ENCODE results near the gene CACNG1. TPM values are rescaled to one million over a fixed set of nuclear protein-coding genes. Genes with fewer than 3 reads are reported as not detected.

CACNG1 gene
- polyA plus RNA-seq, 1 of the 3 experiments (the other 2 are of a cell fraction) = not detected

DNA sequence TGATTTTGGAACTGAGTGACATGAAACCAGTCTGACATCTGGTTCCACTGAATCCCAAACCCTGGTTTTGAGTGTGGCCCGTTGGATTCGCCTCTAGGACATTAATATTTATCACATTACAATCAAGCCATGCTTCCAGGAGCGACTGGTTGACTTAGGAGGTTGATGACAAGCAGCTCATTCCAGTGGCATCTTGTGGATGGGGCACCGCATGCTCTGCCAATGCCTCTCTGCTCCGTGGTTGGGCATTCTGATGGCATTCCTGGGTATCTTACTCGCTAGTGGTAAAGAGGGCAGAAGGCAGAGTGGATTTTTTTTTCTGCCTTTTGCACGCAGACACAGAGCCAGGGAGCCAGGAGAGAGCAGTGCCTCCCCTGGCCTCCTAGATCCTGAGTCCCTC, 48.4 kb upstream of the CACNG1 start:
- ChIA-PET CTCF (interaction anchor here (3.0 kb wide), 1 partner anchor 162 kb away, joined by 11 read pairs; no protein-coding TSS in a partner anchor), POLR2A (interaction anchor here (1.4 to 4.0 kb wide), 3 partner anchors 15 to 29 kb away, joined by 4 to 16 read pairs (median 7); no protein-coding TSS in a partner anchor)
- H3K4me2 ChIP-seq = peak overlapping the region; percentile 53
- no peak overlapping the region for H3K4me3 ChIP-seq (ENCODE audit: low read depth in 2 of 2, low read length in 1 of 2)
- no peaks in the 10 kb centered on the region for H3K36me3 ChIP-seq (replicated peaks in 1 of 2; ENCODE audit: control insufficient read depth in 1 of 2, insufficient read depth in 2 of 2, low read length in 1 of 2)
- H3K9me3 ChIP-seq = no peaks in the 10 kb centered on the region
- H3K9ac ChIP-seq = no peak overlapping the region
- no peak overlapping the region for H2AFZ ChIP-seq (ENCODE audit: low read depth)
- H4K20me1 ChIP-seq (ENCODE audit: insufficient read depth) = no peaks in the 10 kb centered on the region
- peak overlapping the region in 1 of 2 experiments; percentile 36; a peak in 1 of 4 replicates for H3K27ac ChIP-seq (ENCODE audit: low read depth in 2 of 2, low read length in 1 of 2)
- no peak for DNase-seq
- H3K27me3 ChIP-seq (ENCODE audit: insufficient read depth) = no peaks in the 10 kb centered on the region
- no peaks in the 10 kb centered on the region for H3K9me2 ChIP-seq
- peaks cover 0 to 35% of the 10 kb centered on the region in 2 experiments; a peak in 2 of 4 replicates for H3K4me1 ChIP-seq (ENCODE audit: control insufficient read depth in 1 of 2, insufficient read depth in 2 of 2, low read depth in 1 of 2, low read length in 1 of 2)
- H3K79me2 ChIP-seq (ENCODE audit: insufficient read depth) = no peaks in the 10 kb centered on the region
- H3F3A ChIP-seq (replicated peaks; ENCODE audit: insufficient read depth) = no peaks in the 10 kb centered on the region
- 52% methylated on average over 7 of the region's 7 CpGs for WGBS (ENCODE audit: low lambda C conversion rate)
- TF ChIP-seq, protein P1, sequence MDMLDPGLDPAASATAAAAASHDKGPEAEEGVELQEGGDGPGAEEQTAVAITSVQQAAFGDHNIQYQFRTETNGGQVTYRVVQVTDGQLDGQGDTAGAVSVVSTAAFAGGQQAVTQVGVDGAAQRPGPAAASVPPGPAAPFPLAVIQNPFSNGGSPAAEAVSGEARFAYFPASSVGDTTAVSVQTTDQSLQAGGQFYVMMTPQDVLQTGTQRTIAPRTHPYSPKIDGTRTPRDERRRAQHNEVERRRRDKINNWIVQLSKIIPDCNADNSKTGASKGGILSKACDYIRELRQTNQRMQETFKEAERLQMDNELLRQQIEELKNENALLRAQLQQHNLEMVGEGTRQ (IDR thresholded peaks at IDR 0.05; ENCODE audit: borderline replicate concordance, low read depth, low read length) = no peak
- TF ChIP-seq IRF3 (IDR thresholded peaks at IDR 0.05; ENCODE audit: low read depth, low read length) (no peak), YY1 (IDR thresholded peaks at IDR 0.05; ENCODE audit: low read depth) (no peak), NFIC (IDR thresholded peaks at IDR 0.05; ENCODE audit: borderline replicate concordance) (0 out of 2 replicates have a peak, but pooled peaks have one; percentile 20), FOSL2 (IDR thresholded peaks at IDR 0.05; ENCODE audit: borderline replicate concordance, low read depth) (peak; percentile 31; the same call in 1 of the 2 replicates), RFX5 (IDR thresholded peaks at IDR 0.05; ENCODE audit: low read length) (no peak), EP300 (IDR thresholded peaks at IDR 0.05; ENCODE audit: borderline replicate concordance in 1 of 2, low read depth in 1 of 2, low read length in 1 of 2) (peak in 1 of 2 experiments; percentile 10; a peak in 1 of 4 replicates), GATA2 (CRISPR knock-in tag; IDR thresholded peaks at IDR 0.05) (peak; percentile 36), MAX (IDR thresholded peaks at IDR 0.05; ENCODE audit: low read depth) (peak; percentile 56; the same call in 1 of the 2 replicates)
- TF ChIP-seq, protein P2, sequence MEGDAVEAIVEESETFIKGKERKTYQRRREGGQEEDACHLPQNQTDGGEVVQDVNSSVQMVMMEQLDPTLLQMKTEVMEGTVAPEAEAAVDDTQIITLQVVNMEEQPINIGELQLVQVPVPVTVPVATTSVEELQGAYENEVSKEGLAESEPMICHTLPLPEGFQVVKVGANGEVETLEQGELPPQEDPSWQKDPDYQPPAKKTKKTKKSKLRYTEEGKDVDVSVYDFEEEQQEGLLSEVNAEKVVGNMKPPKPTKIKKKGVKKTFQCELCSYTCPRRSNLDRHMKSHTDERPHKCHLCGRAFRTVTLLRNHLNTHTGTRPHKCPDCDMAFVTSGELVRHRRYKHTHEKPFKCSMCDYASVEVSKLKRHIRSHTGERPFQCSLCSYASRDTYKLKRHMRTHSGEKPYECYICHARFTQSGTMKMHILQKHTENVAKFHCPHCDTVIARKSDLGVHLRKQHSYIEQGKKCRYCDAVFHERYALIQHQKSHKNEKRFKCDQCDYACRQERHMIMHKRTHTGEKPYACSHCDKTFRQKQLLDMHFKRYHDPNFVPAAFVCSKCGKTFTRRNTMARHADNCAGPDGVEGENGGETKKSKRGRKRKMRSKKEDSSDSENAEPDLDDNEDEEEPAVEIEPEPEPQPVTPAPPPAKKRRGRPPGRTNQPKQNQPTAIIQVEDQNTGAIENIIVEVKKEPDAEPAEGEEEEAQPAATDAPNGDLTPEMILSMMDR (IDR thresholded peaks at IDR 0.05) = no peak
- TF ChIP-seq, protein P3, sequence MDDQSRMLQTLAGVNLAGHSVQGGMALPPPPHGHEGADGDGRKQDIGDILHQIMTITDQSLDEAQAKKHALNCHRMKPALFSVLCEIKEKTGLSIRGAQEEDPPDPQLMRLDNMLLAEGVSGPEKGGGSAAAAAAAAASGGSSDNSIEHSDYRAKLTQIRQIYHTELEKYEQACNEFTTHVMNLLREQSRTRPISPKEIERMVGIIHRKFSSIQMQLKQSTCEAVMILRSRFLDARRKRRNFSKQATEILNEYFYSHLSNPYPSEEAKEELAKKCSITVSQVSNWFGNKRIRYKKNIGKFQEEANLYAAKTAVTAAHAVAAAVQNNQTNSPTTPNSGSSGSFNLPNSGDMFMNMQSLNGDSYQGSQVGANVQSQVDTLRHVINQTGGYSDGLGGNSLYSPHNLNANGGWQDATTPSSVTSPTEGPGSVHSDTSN (IDR thresholded peaks at IDR 0.05) = peak; percentile 54
